Activated T-cell treated with anti-CD3 and anti-CD28 coated beads, Interleukin-2, amount 50 U/mL, for 48 hours (primary cell): ENCODE measurements around the gene ADH7.
"Not testable (repeated sequence)": the region's sequence is repeated elsewhere in the genome, so short reads cannot be mapped to it uniquely, and the experiment has no call there.

Experiments
- DNase-seq, 2 experiments: peaks; one replicate each; pipeline ENCODE4 v3.0.0-alpha.2; 2020

ADH7 gene

DNA sequence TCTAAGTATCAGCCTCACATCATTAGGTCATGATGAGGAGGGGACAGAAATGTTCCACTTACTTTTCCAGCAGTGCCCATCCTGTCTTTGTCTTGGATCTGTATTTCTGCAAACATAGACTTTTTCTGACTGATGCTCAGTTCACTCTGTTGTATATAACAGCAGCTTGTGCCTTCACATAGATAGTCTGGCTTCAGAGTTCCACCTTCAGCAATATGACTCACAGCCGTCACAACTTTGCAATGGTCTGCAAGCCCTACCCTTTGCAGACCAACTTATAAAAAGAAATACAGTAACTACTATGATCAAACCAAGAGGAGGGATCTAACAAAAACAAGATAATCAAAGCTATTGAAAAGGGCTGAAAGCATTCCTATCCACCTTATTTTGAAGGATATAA is at the start of gene ADH7:
TSS of gene ADH7 (minus strand) at position 189 of the 400 bp plus-strand sequence. CDS start at position 80, 109 bp downstream.
- no peak for DNase-seq

- no peak for DNase-seq
Measured at GRCh38 chr4:99483636-99484035, 48.5 kb upstream of the ADH7 start.

DNA sequence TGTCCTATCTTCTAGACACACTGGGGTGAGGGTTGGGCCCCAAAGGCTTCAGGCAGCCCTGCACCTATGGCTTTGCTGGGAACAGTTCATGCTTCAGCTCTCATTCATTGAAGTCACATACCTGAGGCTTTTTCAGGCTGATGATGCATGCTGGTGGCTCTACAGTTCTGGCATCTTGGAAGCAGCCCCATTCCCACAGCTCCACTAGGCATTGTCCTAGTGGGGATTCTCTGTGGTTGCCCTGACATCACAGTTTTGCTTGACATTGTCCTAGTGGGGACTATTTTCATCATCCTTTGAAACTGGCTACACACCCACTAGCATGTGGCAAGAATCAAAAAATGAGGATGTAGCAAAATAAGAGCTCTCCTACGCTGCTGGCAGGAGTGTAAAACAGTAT is 38.0 kb upstream of the ADH7 start:
- DNase-seq, result no peak

DNA sequence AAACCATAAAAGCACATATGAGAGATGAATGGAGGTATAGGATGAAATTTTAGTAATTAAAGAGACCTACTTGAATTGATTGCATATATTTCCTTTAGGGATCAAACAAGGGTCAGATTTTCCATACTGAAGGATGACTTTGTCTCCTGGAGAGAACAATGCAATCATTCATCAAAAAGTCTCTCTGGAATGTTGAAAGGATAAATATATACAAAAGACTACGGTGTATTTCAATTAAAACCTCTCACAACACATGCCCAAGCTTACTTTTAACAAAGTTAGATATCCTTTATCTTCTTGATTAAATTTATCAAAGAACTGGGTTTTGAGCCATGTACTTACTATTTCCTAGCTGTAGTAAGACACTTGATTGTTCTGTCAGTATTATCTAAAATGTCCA is 36.8 kb upstream of the ADH7 start:
- no peak for DNase-seq

DNA sequence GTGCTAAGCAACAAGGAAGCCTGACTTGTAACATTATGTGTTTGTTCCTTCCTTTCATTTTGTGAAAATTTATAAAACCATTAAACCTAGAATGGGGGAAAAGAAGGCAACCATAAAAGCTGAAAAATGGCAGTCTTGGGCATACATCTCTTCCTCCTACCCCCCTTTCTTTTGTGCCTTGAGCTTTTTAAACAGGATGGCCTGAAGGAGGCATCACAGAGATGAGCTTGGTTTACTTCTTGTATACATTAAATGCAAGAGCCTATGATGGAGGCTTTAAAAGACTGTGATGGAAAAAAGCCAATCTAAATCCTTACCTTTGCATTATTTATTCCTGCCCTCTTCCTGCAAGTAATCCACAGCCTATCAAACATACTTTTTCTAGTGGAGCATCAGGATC is 36.2 kb upstream of the ADH7 start:
- no peak for DNase-seq

DNA sequence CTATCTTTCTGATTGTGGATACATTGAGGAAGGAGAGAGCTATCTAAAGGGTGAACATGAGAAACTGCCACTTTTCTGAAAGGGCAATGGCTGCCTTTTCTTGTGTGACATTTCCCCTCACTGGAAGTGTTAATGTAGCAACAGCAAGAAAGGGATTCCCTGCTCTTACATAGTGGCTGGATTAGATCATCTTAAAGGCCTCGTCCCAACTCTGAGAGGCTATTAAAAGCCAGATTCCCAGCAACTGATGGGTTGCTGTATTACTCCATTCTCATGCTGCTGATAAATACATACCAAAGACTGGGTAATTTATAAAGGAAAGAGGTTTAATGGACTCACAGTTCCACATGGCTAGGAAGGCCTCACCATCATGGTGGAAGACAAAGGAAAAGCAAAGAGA is 33.7 kb upstream of the ADH7 start:
- DNase-seq, result no peak

DNA sequence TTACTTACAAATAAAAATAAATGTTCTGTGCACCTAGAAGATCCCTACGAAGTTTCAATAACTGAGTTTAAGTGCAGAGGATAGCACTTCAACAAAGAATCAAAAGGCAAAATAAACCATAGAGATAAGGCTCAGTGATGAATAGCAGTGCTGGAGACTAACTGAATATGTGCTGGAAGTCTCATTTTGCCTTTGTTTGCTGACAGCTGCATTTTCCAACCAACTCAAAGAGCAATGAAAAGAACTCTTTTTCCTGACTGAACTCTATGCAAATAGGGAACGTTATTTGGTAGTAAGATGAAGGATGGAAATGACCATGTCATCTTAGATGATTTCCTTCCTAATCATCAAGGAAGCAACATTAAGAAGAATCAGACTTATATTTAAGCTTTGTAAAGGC is 32.7 kb upstream of the ADH7 start:
- no peak for DNase-seq

- DNase-seq, result no peak
Measured at GRCh38 chr4:99463566-99463965, 28.4 kb upstream of the ADH7 start.

GRCh38 chr4:99462875-99463464 is 27.8 kb upstream of the ADH7 start:
- peak; percentile 31 to 52 for DNase-seq

DNA sequence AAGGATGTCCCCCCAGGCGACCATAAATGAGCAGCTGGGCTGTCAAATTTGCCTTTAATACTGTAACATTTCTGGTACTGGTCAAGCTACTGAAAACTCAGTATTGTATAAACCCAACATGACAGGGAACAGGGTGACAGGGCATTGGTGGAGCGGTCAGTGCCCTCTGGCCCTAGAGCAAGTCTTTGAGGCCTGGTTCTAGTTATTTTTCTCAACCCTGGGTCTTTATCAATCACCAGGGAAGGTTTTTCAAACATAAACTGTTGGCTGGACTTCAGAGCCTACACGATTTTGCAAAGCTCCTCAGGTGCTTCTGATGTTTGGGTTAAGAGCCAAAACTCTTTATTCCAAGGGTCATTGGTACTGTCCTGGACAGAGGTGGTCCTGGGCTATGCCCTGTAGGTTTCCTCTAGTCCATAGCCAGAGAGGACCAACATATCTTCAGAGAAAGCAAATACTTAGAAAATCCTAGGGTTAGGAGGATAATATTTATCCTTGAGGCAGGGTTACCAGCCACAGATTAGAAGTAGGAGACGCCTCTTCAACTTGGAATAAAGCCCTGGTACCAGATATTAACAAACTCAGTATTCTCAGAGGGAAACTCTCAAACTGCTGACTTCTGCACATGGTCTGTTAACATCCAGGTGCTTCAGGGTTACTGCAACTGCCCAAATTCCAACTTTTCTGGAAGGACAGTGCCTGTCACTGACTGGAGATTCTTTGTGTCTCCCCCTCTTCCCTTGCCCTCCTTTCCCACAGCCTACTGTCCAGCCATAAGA is 26.7 kb upstream of the ADH7 start:
- DNase-seq, result no peak

DNA sequence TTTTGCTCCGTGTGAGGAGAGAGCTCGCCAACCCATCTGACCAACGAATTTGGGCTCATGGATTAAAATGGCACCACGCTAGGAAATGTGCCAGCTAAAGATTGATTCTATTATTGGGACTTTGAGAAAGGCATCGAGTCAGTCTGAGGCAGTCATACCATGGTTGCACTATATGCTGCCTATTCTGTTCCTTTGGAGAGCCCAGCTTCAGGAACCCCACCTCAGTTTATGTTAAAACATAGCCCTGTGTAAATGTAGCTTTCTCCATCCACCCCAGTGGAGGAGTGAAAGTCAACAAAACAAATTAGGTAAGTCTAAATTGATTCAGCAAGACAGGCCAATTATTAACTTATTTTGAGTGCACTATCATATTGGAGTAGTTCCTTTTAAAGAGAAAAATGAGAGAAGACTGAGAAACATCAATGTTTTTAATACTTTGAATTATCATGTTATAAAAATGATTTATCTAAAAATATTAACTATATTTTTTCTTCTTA is 24.5 kb upstream of the ADH7 start:
- DNase-seq, result no peak

DNA sequence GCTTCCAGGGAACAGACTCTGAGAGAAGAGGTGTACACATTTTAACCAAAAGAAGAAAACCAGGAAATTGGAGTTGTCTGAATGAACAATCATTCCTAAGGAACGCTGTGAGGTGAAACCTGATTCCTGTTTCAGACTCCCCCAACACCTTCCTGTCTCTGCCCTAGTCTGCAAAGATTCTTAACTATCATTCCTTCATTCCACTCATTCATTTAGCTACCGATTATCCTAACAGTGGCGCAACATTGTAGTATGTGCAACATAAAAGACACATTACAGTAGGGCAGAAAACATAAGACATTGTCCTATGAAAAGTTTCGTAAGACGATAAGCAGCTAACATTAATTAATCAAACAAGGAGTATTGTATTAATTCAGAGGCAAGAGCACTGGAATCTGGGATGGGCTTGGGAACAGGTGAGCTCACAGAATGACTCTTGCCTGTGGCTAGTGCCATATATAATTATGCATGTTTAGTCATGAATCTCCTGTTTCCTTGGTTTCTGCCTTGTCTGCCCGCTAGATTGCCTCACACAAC is 23.8 kb upstream of the ADH7 start:
- no peak for DNase-seq

DNA sequence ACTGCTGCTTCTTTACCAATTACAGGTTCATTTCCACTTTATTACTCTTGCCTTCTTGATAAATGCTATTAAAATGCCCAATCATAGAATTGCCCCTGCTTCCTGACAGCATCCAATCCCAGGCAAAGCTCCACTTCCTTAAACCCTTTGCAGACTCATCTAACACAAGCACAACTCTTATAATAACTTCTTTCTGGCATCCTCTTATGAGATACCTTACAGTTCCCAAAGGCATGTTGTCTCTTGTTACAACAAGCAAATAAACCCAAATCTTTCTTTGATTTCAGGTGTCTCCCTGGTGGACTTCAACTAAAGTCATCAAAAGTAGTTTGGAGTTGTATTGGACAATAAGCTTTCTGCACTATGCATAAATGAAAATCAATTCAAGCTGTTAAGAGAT is 22.5 kb upstream of the ADH7 start:
- no peak for DNase-seq

DNA sequence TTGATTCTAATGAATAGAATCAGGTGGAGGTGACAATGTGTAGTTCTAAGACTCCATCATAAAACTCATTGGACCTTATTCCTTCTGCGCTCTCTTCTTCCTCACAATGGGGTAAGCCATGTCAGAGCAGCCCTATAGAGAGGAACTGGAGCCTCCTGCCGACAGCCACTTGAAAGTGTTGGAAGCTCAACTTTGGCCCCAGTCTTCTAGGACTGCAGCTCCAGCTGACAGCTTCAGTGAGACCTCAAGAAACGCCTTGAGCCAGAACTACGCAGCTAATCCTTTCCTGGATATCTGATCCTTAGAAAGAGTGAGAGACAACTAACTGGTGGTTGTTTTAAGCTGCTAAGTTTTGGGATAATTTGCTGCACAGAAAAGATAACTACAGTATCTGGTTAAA is 22.1 kb upstream of the ADH7 start:
- DNase-seq, result no peak

- DNase-seq, result no peak
Measured at GRCh38 chr4:99447513-99447912, 12.4 kb upstream of the ADH7 start.

- no peak for DNase-seq
Measured at GRCh38 chr4:99447079-99447478, 11.9 kb upstream of the ADH7 start.

GRCh38 chr4:99438405-99438780 is 3.3 kb upstream of the ADH7 start:
- DNase-seq, result no peak

GRCh38 chr4:99437723-99438404 is 2.7 kb upstream of the ADH7 start:
- no peak for DNase-seq

DNA sequence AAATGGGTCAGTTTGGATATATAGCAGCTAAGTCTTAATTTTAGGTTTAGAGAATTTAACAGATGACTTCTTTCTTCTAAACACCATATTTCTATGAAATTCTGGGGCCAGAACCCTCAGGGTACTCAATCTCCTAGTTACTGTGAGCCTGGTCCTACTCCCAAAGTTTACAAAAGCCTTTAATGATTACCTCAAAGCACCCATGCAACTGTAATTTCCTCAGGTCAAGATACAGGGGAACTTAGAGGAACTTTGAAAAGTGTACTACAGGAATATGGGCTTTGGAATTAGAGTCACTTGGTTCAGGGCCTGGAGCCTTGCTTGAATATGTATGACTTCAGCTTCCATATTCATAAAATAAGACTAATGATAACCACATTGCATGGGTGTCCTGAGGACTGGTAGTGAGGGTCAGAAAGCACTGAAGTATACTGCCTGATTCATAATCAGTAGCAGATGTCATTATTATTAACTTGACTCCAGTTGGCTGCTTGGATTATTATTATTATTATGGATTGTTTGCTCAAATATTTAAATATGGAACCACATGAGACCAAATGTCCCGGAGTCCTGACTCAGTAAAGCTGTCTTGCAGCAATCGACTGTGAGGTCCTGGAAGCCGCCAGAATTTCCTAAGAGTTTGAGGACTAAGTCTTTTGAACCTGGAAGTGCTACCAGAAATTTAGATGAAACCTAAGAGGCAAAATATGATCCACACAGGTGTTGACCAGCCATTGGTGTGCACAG is 2.0 kb upstream of the ADH7 start:
- DNase-seq, result no peak

- no peak for DNase-seq
Measured at GRCh38 chr4:99436462-99436861, 1.3 kb upstream of the ADH7 start.

DNA sequence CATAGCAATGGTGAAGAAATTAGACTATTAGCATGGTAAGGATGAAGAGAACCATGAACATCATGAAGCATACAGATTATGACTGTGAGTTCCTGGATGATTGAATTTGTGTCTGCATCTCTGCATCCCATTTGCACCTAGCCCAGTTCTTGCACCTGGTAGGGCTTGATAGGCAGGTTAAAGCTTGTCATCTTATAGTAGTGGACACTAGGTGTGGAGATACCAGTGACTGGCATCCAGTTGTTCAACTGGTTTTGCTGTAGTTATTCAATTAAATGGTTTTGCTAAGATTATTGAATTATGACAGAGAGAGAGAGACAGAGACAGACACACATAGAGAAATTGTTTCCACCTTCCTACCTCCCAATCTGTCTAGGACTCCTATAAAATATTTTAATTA is 5.0 kb downstream of the ADH7 start:
- no peak for DNase-seq

DNA sequence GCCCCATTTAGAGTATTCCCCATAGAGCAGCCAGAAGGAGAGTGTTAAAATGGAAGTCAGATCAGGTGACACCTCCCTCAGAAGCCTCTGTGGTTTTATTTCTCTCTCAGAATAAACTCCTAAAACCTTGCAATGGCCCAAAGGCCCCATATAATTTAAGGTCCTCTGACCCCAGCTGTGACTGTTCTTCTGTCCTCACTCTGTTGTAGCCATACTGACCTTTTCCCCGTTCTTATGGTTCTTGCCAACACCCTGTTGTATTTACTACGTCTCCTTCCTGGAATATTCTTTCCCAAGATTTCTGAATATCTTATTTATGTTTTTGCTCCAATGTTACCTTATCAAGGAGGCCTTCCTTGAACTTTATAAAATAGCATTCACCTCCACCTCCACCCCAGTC is 18.0 kb downstream of the ADH7 start:
- no peak for DNase-seq

- DNase-seq, result not testable (repeated sequence)
Measured at GRCh38 chr4:99415762-99416161, 19.4 kb downstream of the ADH7 start.
